Psoas muscle (tissue), 8 donors: ENCODE measurements around the gene SCT. TPM values are rescaled to one million over a fixed set of nuclear protein-coding genes. Genes with fewer than 3 reads are reported as not detected.

Experiments
- ATAC-seq, 4 donors: fragments of 200-7000 bp; cut with Tn5 transposase; one replicate each; pipeline ENCODE4 v1.9.1; 2020; ENCODE audit warnings: moderate library complexity in 3 of 4, mild to moderate bottlenecking in 2 of 4
- DNase-seq, 2 donors: peaks; one replicate each; pipeline ENCODE4 v3.0.0-alpha.2; 2020
- H3K27ac ChIP-seq: fragments of 200-600 bp; one replicate; pipeline ENCODE4 v1.8.0; 2022
- H3K27me3 ChIP-seq, 3 donors: fragments of 200-600 bp in 1 of 3; one replicate each; pipeline versions ENCODE4 v1.6.1 to v1.8.0; 2013 to 2022; ENCODE audit warnings: low read length in 2 of 3, mild to moderate bottlenecking in 2 of 3, moderate library complexity in 1 of 3; ENCODE audit not compliant: insufficient read depth in 3 of 3
- H3K36me3 ChIP-seq, 2 donors: fragments of 200-600 bp in 1 of 2; one replicate each; pipeline versions ENCODE4 v1.6.1 to v1.8.0; 2013 to 2022; ENCODE audit warnings: low read depth in 1 of 2, mild to moderate bottlenecking in 1 of 2, moderate library complexity in 1 of 2; ENCODE audit not compliant: insufficient read depth in 1 of 2
- H3K4me1 ChIP-seq: fragments of 200-600 bp; one replicate; pipeline ENCODE4 v1.8.0; 2022
- H3K4me3 ChIP-seq: fragments of 200-600 bp; one replicate; pipeline ENCODE4 v1.8.0; 2022; ENCODE audit warnings: mild to moderate bottlenecking
- H3K9me3 ChIP-seq: fragments of 200-600 bp; one replicate; pipeline ENCODE4 v1.8.0; 2022
- CTCF ChIP-seq: fragments of 200-600 bp; IDR thresholded peaks from one replicate; pipeline ENCODE4 v1.8.0; 2022; ENCODE audit warnings: antibody characterized with exemption
- WGBS, 3 donors: extraction: QIAGEN DNeasy Blood & Tissue Kit; methylation state at CpG; one replicate each; pipeline versions ENCODE4 v1.1.6 to v1.1.7; 2013; 5-methylcytosine and 5-hydroxymethylcytosine counted together
- intact Hi-C, 2 donors: fragments of 100-400 bp; cut with DNase I; formaldehyde crosslinking; loops; one replicate each; pipeline versions ENCODE4 v1.11.0 to v1.14.2; 2022
- polyA plus RNA-seq, 3 donors: library from polyadenylated mRNA; stranded (reverse); fragments of 200-250 nt; gene quantifications; one replicate each; pipeline ENCODE4 v1.2.3, GENCODE V29; 2013
- total RNA-seq, 4 donors: library from RNA; stranded (reverse); fragmentation: NEBNext Ultra II Directional in 2 of 4; extraction: Animal tissue kit (Norgen Biotek cat#: 25700) in 2 of 4; gene quantifications; one replicate each; pipeline versions ENCODE4 v1.2.1 to v1.2.4, GENCODE V29; 2021 to 2023
- donor health status: healthy with polysubstance abuse.
- donor health status: DM: no; HTN: no; CAD: no; lungs with moderate emphysema.
- donor health status: Bipolar disorder and iron deficiency.
- donor health status: healthy.
- donor health status: DM: yes; HTN: yes; CAD: no.
- donor health status: DM: no; HTN: no; CAD: no.
- donor health status: DM: no; HTN: no; CAD: no.
- donor health status: DM: yes; HTN: yes; CAD: no.

Gene SCT
- total and polyA plus RNA-seq, 7 donors = 0.44 to 4.8 (median 1.3) TPM; not detected in 3

DNA sequence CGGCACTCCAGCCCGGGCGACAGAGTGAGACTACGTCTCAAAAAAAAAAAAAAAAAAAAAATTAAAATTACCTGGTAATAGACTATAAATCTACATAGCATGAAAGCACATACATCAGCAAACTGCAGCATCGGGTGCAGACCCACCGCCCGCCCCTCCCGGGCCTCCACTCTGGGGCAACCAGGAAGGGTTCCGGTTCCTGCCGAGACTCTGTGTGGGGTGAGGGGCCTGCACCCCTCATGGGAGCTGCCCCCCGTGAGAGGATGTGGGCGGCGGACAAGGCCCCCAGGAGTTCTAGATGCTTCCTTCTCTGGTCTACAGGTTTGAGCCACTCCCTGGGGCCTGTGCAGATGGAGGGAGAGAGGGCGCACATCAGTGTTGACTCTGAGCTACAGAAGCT, 19.2 kb upstream of the SCT start:
- DNase-seq = no peak
- 86 to 94% (median 91%) methylated on average over 13 to 14 of the region's 14 CpGs for WGBS, 3 donors
- no peak for TF ChIP-seq CTCF
- no peak for ATAC-seq
- intact Hi-C loops = no loop called here
- Histone ChIP-seq H3K27me3 (no peaks in the 10 kb centered on the region), H3K4me1 (no peaks in the 10 kb centered on the region), H3K27ac (no peak overlapping the region), H3K36me3 (peaks cover 0 to 42% of the 10 kb centered on the region in 2 donors), H3K4me3 (no peak overlapping the region), H3K9me3 (no peaks in the 10 kb centered on the region)

GRCh38 chr11:645536-645935, 18.6 kb upstream of the SCT start:
- Histone ChIP-seq H3K9me3 (no peaks in the 10 kb centered on the region), H3K36me3 (peaks cover 0 to 37% of the 10 kb centered on the region in 2 donors), H3K4me3 (no peak overlapping the region), H3K27ac (no peak overlapping the region), H3K27me3 (no peaks in the 10 kb centered on the region), H3K4me1 (no peaks in the 10 kb centered on the region)
- no peak for TF ChIP-seq CTCF
- DNase-seq (no peak), ATAC-seq (no peak)
- intact Hi-C loops = no loop called here
- WGBS, 3 donors = 86 to 91% (median 88%) methylated on average over 16 of the region's 16 CpGs

DNA sequence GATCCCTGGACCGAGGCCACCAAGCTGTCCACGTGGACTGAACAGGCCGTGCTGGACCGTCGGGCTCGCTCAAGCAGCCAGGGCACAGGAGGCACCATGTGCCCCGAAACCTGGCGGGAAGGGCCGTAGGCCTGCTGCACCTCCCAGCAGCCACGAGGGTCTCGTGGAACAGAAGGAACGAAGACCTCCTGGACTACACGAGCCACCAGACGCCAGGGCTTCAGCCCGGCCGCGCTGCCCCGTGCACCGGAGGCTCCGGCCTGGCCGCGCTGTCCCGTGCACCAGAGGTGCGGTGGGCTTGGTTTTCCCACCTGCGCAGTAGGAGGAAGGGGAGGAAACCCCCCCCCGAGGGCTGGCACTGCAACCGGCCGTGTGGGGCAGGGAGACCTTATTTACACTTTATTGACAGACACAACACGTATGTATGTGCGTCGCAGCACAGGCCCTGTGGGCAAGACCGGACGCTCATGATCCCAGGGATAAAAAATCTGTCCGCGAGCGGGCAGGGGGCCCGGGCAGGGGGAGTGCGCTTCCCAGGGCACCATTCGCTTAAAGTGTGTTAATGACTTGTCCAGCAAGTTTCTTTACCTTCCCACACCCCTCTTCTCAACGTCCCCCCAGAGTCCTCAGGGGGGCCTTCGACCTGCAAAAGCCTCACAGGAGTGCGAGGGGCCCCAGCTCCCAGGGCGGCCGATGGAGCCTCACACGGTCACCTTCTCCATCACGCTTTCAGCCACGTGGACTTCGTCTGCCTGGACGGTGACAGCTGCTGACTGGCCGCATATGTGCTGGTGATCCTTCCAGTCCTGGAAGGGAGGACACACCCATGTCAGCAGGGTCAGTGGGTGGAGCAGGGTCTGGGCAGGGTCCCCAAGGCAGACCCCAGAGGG, 17.1 kb upstream of the SCT start:
- WGBS, 3 donors = 86 to 89% (median 86%) methylated on average over 46 to 50 of the region's 50 CpGs
- DNase-seq = no peak
- Histone ChIP-seq H3K27me3 (peaks cover 0 to 3% (median 2%) of the 10 kb centered on the region in 3 donors), H3K4me3 (no peak overlapping the region), H3K4me1 (no peaks in the 10 kb centered on the region), H3K27ac (no peak overlapping the region), H3K9me3 (no peaks in the 10 kb centered on the region), H3K36me3 (peaks cover 0 to 35% of the 10 kb centered on the region in 2 donors)
- ATAC-seq = no peak
- no peak for TF ChIP-seq CTCF
- intact Hi-C loops = no loop called here

- H3K4me1 ChIP-seq = no peaks in the 10 kb centered on the region
- H3K27me3 ChIP-seq = peaks cover 0 to 10% (median 6%) of the 10 kb centered on the region in 3 donors
- intact Hi-C loops = no loop called here
- ATAC-seq (no peak), DNase-seq (no peak)
- H3K4me3 ChIP-seq = no peak overlapping the region
- TF ChIP-seq CTCF = no peak
- no peaks in the 10 kb centered on the region for H3K9me3 ChIP-seq
- peaks cover 0 to 35% of the 10 kb centered on the region in 2 donors for H3K36me3 ChIP-seq
- 90 to 97% (median 95%) methylated on average over 9 of the region's 9 CpGs for WGBS, 3 donors
- no peak overlapping the region for H3K27ac ChIP-seq
These were observed 16.4 kb upstream of the SCT start for GRCh38 chr11:643366-643765.
